AG09319 (cell line): ENCODE measurements around the gene CAMTA1.

ENCODE experiments used
- DNase-seq: peaks from one replicate; pipeline ENCODE4 v3.0.0-alpha.2; 2010; ENCODE audit warnings: low read depth; ENCODE audit errors: extremely low read depth
- TF ChIP-seq, protein P1 (sequence below): IDR thresholded peaks from 2 replicates; pipeline ENCODE4 v1.5.1; 2011; ENCODE audit warnings: low read depth, mild to moderate bottlenecking, inconsistent platforms, low read length, moderate library complexity

The CAMTA1 gene

DNA sequence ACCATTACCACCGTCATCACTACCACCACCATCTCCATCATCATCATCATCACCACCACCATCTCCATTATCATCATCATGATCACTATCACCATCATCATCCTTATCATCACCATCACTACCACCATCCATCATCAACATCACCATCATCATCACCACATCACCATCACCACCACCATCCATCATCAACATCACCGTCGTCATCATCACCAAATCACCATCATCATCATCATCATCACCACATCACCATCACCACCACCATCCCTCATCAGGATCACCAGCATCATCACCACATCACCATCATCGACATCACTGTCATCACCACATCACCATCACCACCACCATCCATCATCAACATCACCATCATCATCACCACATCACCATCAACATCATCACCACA is 782.8 kb downstream of the CAMTA1 start:
- DNase-seq = no peak
- TF ChIP-seq, protein P1, sequence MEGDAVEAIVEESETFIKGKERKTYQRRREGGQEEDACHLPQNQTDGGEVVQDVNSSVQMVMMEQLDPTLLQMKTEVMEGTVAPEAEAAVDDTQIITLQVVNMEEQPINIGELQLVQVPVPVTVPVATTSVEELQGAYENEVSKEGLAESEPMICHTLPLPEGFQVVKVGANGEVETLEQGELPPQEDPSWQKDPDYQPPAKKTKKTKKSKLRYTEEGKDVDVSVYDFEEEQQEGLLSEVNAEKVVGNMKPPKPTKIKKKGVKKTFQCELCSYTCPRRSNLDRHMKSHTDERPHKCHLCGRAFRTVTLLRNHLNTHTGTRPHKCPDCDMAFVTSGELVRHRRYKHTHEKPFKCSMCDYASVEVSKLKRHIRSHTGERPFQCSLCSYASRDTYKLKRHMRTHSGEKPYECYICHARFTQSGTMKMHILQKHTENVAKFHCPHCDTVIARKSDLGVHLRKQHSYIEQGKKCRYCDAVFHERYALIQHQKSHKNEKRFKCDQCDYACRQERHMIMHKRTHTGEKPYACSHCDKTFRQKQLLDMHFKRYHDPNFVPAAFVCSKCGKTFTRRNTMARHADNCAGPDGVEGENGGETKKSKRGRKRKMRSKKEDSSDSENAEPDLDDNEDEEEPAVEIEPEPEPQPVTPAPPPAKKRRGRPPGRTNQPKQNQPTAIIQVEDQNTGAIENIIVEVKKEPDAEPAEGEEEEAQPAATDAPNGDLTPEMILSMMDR = no peak

DNA sequence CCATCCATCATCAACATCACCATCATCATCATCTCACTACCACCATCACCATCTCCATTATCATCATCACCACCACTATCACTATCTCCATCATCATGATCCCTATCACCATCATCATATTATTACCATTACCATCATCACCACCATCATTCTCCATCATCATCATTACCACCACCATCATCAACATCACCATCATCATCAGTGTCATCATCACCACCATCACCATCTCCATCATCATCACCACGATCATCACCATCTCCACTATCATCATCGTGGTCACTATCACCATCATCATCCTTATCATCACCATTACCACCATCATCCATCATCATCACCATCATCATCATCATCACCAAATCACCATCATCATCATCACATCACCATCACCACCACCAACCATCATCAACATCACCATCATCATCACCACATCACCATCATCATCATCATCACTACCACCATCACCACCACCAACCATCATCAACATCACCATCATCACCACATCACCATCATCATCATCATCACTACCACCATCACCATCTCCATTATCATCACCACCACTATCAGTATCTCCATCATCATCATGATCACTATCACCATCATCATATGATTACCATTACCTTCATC is 783.8 kb downstream of the CAMTA1 start:
- TF ChIP-seq, protein P1 = no peak
- DNase-seq = no peak

GRCh38 chr1:7570311-7570710 is 785.1 kb downstream of the CAMTA1 start:
- TF ChIP-seq, protein P1 = no peak
- no peak for DNase-seq

DNA sequence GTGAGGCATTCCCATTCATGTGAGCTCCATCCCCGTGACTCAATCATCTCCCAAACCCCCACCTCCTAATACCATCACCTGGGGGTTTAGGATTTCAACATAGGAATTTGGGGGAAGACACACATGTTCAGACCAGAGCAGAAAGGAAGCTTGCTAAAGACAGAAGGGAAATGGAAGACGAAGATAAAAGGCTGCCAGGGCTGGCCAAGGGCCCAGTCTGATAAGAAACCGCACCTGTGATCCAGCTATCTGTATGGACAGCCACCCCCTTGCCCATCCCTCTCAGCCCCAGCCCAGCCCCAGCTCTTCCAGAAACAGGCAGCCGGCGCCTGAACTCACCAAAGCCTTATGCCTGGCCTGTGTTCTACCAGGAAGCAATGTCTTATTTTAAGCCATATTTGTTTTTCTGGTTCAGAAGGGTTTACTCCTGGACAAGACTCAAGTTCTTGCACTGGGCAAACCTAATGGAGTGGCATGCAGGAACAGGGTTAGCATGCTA is 787.4 kb downstream of the CAMTA1 start:
- DNase-seq = no peak
- TF ChIP-seq, protein P1 = no peak

GRCh38 chr1:7573481-7573880 is 788.2 kb downstream of the CAMTA1 start:
- TF ChIP-seq, protein P1 = no peak
- no peak for DNase-seq

DNA sequence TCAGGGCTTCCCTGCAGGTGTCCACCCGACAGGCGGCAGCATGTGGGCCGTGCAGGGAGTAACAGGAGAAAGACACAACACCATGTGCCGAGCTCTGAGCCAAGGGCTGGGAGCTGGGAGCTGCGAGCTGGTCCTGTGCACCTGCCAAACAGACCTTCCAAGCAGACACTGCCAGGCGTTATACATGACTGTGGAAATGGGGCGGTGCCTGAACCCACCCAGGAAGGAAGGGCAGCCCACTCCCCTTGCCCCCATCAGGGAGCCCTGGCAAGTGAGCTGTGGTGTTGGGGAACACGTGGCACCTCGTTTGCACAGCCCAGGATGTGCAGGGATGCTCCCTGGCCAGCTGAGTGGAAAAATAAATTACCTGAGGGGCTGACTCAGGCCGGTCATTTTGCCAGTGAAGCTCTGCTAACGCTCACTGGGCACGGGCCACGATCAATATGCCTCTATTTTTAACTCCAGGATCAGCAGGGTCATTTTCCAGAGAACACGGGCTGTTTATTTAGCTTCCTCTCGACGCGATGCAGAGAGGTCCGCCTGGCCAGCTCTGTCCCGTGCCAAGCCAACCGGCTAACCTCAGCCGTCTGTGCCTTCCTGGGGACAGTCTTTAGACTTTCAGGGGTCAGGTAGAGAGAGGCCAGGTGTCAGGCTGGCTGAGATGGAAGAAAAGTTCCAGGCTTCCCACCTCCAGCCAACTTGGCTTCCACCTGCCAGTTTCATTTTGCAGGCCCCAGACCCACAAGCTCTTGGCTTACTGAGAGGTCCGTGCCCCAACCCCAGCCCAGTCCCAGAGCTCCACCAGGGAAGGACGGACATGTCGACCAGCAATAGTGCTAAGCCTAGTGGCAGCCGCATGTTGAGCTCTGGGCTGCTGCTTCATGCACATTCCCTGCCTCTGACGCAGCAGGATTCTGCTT is 789.1 kb downstream of the CAMTA1 start:
- TF ChIP-seq, protein P1 = no peak
- no peak for DNase-seq

GRCh38 chr1:7575041-7575400 is 789.8 kb downstream of the CAMTA1 start:
- TF ChIP-seq, protein P1 = no peak
- no peak for DNase-seq
